ENCODE data around the gene CHGA.

The CHGA gene

GRCh38 chr14:92982956-92983355, 60.0 kb downstream of the CHGA start:
- no peak for DNase-seq (ENCODE audit: low read depth in 2 of 2)

DNA sequence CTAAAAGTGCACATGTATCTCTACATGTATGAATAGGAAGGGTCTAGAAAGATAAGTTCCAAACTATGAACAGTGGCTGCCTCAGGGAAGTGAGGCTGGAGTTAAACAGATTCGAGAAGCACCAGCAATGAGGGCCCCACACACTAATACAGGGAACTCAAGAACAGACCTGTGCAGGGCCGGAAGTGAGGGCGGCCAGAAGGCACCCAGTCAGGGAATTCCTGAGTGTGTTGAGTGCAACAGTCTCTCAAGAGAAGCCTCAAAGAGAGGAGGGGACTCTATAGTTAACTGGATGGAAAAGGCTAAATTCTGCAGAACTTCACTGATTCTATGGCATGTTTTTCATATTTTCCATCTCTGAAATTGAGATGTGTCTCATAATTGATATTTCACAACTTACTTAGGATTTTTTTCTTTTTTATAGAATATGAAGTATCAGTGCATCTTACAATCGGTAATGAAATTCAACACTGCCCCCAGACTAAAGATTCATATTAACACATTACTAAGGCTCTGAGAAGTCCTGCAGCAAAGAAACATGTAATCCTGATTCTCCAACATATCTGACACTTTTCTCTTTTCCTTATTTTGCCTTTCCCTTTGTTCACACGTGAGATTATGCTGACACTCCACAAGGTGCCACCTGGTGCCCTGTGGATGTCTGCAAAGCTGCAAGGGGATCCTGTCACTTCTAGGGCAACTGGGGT, 61.3 kb downstream of the CHGA start:
- DNase-seq (ENCODE audit: low read depth in 2 of 2), result no peak
